ENCODE measurements around the gene PLCH1.
A peak's percentile ranks its signal among the peaks of the same experiment; 100 is the strongest.

The PLCH1 gene

GRCh38 chr3:155423526-155424322 lies 321.1 kb downstream of the PLCH1 start:
- Histone ChIP-seq H3K4me1 (ENCODE audit: insufficient read depth, low read length) (peaks cover 24% of the 10 kb centered on the region), H3K9ac (ENCODE audit: low read depth, low read length) (no peak overlapping the region), H3K27ac (ENCODE audit: low read length) (no peak overlapping the region), H3K36me3 (ENCODE audit: insufficient read depth, low read depth, low read length) (no peaks in the 10 kb centered on the region), H3K9me3 (ENCODE audit: insufficient read depth, low read depth, low read length) (peaks cover 12% of the 10 kb centered on the region; the same call in 1 of the 2 replicates), H3K4me3 (ENCODE audit: low read length) (no peak overlapping the region), H3K27me3 (ENCODE audit: insufficient read depth, low read length) (no peaks in the 10 kb centered on the region)

DNA sequence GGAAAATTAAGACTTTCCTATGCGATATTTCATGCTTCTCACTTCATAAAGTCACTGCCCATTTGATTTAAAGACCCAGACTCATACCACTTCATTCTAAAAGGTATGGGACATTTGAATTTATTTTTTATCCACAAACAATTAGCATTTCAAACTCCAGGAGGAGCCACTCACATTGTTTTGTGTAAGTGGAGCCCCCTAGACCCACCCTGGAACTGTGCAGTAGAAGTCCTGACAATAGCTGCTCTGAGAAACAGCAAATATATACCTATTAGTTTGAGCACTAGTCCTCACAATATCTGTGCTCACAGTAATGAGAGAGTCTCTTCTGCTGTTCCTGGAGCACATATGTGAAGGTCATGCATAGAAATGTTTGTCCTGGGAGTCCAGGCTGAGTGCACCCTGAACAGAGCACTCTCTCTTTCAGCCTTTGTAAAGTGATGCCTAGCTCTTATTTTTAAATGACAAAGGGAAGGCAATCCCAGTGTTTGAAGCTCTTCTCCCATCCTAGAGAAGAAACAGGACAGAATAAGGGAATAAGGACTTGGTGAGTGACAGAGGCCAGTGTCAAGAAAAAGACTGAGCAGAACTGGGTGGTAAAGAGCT lies 323.9 kb downstream of the PLCH1 start:
- Histone ChIP-seq H3K4me1 (ENCODE audit: insufficient read depth, low read length) (peaks cover 24% of the 10 kb centered on the region), H3K27ac (ENCODE audit: low read length) (no peak overlapping the region), H3K9me3 (ENCODE audit: insufficient read depth, low read depth, low read length) (no peaks in the 10 kb centered on the region), H3K4me3 (ENCODE audit: low read length) (no peak overlapping the region), H3K9ac (ENCODE audit: low read depth, low read length) (0 out of 2 replicates have a peak overlapping the region, but pooled peaks have one; percentile 8), H3K36me3 (ENCODE audit: insufficient read depth, low read depth, low read length) (no peaks in the 10 kb centered on the region), H3K27me3 (ENCODE audit: insufficient read depth, low read length) (no peaks in the 10 kb centered on the region)

- Histone ChIP-seq H3K9me3 (ENCODE audit: insufficient read depth, low read depth, low read length) (no peaks in the 10 kb centered on the region), H3K4me1 (ENCODE audit: insufficient read depth, low read length) (peaks cover 24% of the 10 kb centered on the region), H3K27me3 (ENCODE audit: insufficient read depth, low read length) (no peaks in the 10 kb centered on the region), H3K4me3 (ENCODE audit: low read length) (no peak overlapping the region), H3K27ac (ENCODE audit: low read length) (no peak overlapping the region), H3K36me3 (ENCODE audit: insufficient read depth, low read depth, low read length) (no peaks in the 10 kb centered on the region), H3K9ac (ENCODE audit: low read depth, low read length) (no peak overlapping the region)
These were observed 324.5 kb downstream of the PLCH1 start for GRCh38 chr3:155420406-155420805.

GRCh38 chr3:155418407-155418806 lies 326.5 kb downstream of the PLCH1 start:
- Histone ChIP-seq H3K36me3 (ENCODE audit: insufficient read depth, low read depth, low read length) (no peaks in the 10 kb centered on the region), H3K4me3 (ENCODE audit: low read length) (no peak overlapping the region), H3K27me3 (ENCODE audit: insufficient read depth, low read length) (no peaks in the 10 kb centered on the region), H3K9me3 (ENCODE audit: insufficient read depth, low read depth, low read length) (no peaks in the 10 kb centered on the region), H3K27ac (ENCODE audit: low read length) (no peak overlapping the region), H3K9ac (ENCODE audit: low read depth, low read length) (no peak overlapping the region), H3K4me1 (ENCODE audit: insufficient read depth, low read length) (peaks cover 22% of the 10 kb centered on the region)

DNA sequence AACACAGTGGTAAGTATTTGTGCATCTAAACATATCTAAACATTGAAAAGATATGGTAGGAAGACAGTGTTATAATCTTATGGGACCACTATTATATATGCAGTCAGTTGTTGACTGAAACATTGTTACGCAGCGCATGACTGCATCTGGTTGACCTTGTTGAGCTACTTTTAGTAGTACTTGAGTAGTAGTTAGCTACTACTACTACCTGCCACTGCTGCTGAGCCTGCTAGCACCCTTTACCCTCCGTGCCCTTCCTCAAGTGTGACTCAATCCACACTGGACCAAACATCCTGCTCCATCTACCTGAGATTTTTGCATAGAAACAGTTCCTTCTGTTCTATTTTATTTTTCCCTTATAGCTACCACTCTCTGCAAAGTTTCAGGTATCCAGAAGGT lies 327.8 kb downstream of the PLCH1 start:
- Histone ChIP-seq H3K36me3 (ENCODE audit: insufficient read depth, low read depth, low read length) (no peaks in the 10 kb centered on the region), H3K27ac (ENCODE audit: low read length) (no peak overlapping the region), H3K4me1 (ENCODE audit: insufficient read depth, low read length) (peaks cover 20% of the 10 kb centered on the region), H3K4me3 (ENCODE audit: low read length) (no peak overlapping the region), H3K9me3 (ENCODE audit: insufficient read depth, low read depth, low read length) (no peaks in the 10 kb centered on the region), H3K9ac (ENCODE audit: low read depth, low read length) (no peak overlapping the region), H3K27me3 (ENCODE audit: insufficient read depth, low read length) (no peaks in the 10 kb centered on the region)

DNA sequence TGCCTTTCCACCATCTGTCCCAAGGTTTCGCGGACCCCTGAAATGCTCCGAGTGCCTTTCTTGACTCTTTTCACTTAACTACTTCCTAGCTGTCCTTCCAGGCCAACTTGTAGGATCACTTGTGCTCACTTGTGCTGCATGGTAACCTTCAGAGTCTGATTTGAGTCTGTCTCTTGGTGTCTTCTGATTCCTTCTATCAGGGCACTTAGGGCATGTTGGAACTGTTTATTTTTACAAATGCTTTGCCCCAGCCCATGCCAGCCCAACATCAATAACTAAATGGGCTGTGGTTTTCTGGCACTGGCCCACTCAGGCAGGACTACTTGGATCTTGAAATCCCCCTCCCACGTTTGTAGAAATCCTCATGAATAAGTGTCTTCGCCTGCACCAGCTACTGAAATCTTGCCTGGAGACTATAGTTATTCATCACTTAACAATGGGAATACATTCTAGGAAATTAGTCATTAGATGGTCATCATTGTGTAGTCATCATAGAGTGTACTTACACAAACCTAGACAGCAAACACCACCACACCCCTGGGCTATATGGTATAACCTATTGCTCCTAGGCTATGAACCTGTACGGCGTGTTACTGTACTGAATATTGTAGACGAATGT lies 328.3 kb downstream of the PLCH1 start:
- Histone ChIP-seq H3K9ac (ENCODE audit: low read depth, low read length) (no peak overlapping the region), H3K36me3 (ENCODE audit: insufficient read depth, low read depth, low read length) (no peaks in the 10 kb centered on the region), H3K27me3 (ENCODE audit: insufficient read depth, low read length) (no peaks in the 10 kb centered on the region), H3K9me3 (ENCODE audit: insufficient read depth, low read depth, low read length) (0 out of 2 replicates have a peak, but pooled peaks cover 2% of the 10 kb centered on the region), H3K27ac (ENCODE audit: low read length) (no peak overlapping the region), H3K4me1 (ENCODE audit: insufficient read depth, low read length) (peaks cover 15% of the 10 kb centered on the region), H3K4me3 (ENCODE audit: low read length) (no peak overlapping the region)

GRCh38 chr3:155412904-155413303 lies 332.0 kb downstream of the PLCH1 start:
- Histone ChIP-seq H3K4me1 (ENCODE audit: insufficient read depth, low read length) (peaks cover 4% of the 10 kb centered on the region; the same call in 1 of the 2 replicates), H3K36me3 (ENCODE audit: insufficient read depth, low read depth, low read length) (no peaks in the 10 kb centered on the region), H3K9me3 (ENCODE audit: insufficient read depth, low read depth, low read length) (0 out of 2 replicates have a peak, but pooled peaks cover 4% of the 10 kb centered on the region), H3K4me3 (ENCODE audit: low read length) (no peak overlapping the region), H3K27me3 (ENCODE audit: insufficient read depth, low read length) (no peaks in the 10 kb centered on the region), H3K9ac (ENCODE audit: low read depth, low read length) (no peak overlapping the region), H3K27ac (ENCODE audit: low read length) (no peak overlapping the region)

- Histone ChIP-seq H3K27me3 (ENCODE audit: insufficient read depth, low read length) (no peaks in the 10 kb centered on the region), H3K4me1 (ENCODE audit: insufficient read depth, low read length) (peaks cover 4% of the 10 kb centered on the region; the same call in 1 of the 2 replicates), H3K9ac (ENCODE audit: low read depth, low read length) (no peak overlapping the region), H3K36me3 (ENCODE audit: insufficient read depth, low read depth, low read length) (no peaks in the 10 kb centered on the region), H3K4me3 (ENCODE audit: low read length) (no peak overlapping the region), H3K27ac (ENCODE audit: low read length) (no peak overlapping the region), H3K9me3 (ENCODE audit: insufficient read depth, low read depth, low read length) (0 out of 2 replicates have a peak, but pooled peaks cover 4% of the 10 kb centered on the region)
These were observed 333.2 kb downstream of the PLCH1 start for GRCh38 chr3:155411500-155412223.

GRCh38 chr3:155409336-155409735 lies 335.5 kb downstream of the PLCH1 start:
- H3K9ac ChIP-seq (ENCODE audit: low read depth, low read length) = no peak overlapping the region
- H3K36me3 ChIP-seq (ENCODE audit: insufficient read depth, low read depth, low read length) = no peaks in the 10 kb centered on the region
- H3K27ac ChIP-seq (ENCODE audit: low read length) = no peak overlapping the region
- H3K4me1 ChIP-seq (ENCODE audit: insufficient read depth, low read length) = peaks cover 4% of the 10 kb centered on the region; the same call in 1 of the 2 replicates
- H3K4me3 ChIP-seq (ENCODE audit: low read length) = no peak overlapping the region
- 0 out of 2 replicates have a peak, but pooled peaks cover 4% of the 10 kb centered on the region for H3K9me3 ChIP-seq (ENCODE audit: insufficient read depth, low read depth, low read length)
- no peaks in the 10 kb centered on the region for H3K27me3 ChIP-seq (ENCODE audit: insufficient read depth, low read length)

DNA sequence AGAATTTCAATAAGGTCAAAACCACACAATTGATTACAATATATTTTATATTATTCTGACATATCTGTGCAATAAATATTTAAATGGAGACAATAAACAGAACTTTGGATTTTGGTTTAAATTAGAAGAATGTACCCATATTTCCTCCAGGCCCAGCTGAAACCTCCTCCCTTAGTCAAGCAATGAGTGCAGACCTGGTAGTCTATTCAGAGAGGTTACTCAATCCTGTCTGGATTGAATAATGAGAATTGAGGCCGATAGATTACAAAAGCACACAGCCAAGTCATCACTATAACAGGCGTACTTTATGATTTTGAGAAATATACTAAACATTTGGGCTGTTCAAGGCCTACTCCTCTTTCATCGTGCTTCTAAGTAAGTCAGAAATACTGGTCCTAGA lies 336.9 kb downstream of the PLCH1 start:
- Histone ChIP-seq H3K9me3 (ENCODE audit: insufficient read depth, low read depth, low read length) (0 out of 2 replicates have a peak, but pooled peaks cover 4% of the 10 kb centered on the region), H3K4me3 (ENCODE audit: low read length) (no peak overlapping the region), H3K9ac (ENCODE audit: low read depth, low read length) (no peak overlapping the region), H3K36me3 (ENCODE audit: insufficient read depth, low read depth, low read length) (no peaks in the 10 kb centered on the region), H3K4me1 (ENCODE audit: insufficient read depth, low read length) (no peaks in the 10 kb centered on the region), H3K27me3 (ENCODE audit: insufficient read depth, low read length) (no peaks in the 10 kb centered on the region), H3K27ac (ENCODE audit: low read length) (no peak overlapping the region)

DNA sequence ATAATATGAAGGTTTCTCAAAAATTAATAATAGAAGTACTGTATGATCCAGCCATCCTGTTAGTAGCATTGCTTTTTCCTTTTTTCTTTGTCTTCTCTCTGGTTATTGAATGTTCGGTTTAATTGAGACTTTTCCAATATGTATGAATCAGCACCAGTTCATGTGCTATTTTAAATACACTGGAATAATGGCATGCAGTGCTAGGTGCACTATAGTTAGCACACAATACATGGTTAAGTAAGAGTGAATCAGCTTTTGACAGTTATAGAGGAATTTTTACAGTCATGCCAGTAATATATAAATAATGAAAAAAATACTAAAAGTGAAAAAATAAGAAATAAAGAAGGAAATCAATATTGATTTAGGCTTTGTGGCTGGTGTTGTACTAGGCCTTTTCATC lies 337.5 kb downstream of the PLCH1 start:
- no peak overlapping the region for H3K4me3 ChIP-seq (ENCODE audit: low read length)
- no peaks in the 10 kb centered on the region for H3K36me3 ChIP-seq (ENCODE audit: insufficient read depth, low read depth, low read length)
- no peaks in the 10 kb centered on the region for H3K27me3 ChIP-seq (ENCODE audit: insufficient read depth, low read length)
- H3K9me3 ChIP-seq (ENCODE audit: insufficient read depth, low read depth, low read length) = 0 out of 2 replicates have a peak, but pooled peaks cover 4% of the 10 kb centered on the region
- no peak overlapping the region for H3K9ac ChIP-seq (ENCODE audit: low read depth, low read length)
- no peak overlapping the region for H3K27ac ChIP-seq (ENCODE audit: low read length)
- no peaks in the 10 kb centered on the region for H3K4me1 ChIP-seq (ENCODE audit: insufficient read depth, low read length)
